OCI-LY3 (cell line): ENCODE results near the gene MIP.

Experiments used
- CTCF ChIP-seq: fragments of 200-600, 300-600 bp; sonication (generic); IDR thresholded peaks from 2 replicates; pipeline ENCODE4 v1.5.1; 2014; ENCODE audit warnings: antibody characterized with exemption, low read length, low read depth
- EZH2phosphoT487 ChIP-seq: fragments of 200-600 bp; shearing (Covaris generic); IDR thresholded peaks from 2 replicates; pipeline ENCODE4 v1.6.1; 2018; ENCODE audit warnings: antibody characterized with exemption, mixed run types, low read depth

- TF ChIP-seq CTCF, result no peak
- TF ChIP-seq EZH2phosphoT487, result no peak
These were observed 42.4 kb downstream of the MIP start for GRCh38 chr12:56411781-56412639.
